Measurements from ENCODE around the gene UPP1. TPM values are rescaled to one million over a fixed set of nuclear protein-coding genes. Genes with fewer than 3 reads are reported as not detected.

UPP1 gene
- total RNA-seq = 25.7 to 51.1 TPM (median 48.5 TPM) in 3 replicates
- long read RNA-seq, transcript UPP1-202 (6 exons, 955 nt) = minor isoform, 16 of 71 reads
- long read RNA-seq, transcript UPP1-212 (3 exons, 2,782 nt) = minor isoform, 5 of 71 reads
- long read RNA-seq, transcript UPP1-203 (9 exons, 1,375 nt) = major isoform, 18 of 71 reads
- long read RNA-seq, partial matches to known transcripts = 5 of 71 reads
- long read RNA-seq, other reads (novel, unspliced or antisense) = 26 of 71 reads

DNA sequence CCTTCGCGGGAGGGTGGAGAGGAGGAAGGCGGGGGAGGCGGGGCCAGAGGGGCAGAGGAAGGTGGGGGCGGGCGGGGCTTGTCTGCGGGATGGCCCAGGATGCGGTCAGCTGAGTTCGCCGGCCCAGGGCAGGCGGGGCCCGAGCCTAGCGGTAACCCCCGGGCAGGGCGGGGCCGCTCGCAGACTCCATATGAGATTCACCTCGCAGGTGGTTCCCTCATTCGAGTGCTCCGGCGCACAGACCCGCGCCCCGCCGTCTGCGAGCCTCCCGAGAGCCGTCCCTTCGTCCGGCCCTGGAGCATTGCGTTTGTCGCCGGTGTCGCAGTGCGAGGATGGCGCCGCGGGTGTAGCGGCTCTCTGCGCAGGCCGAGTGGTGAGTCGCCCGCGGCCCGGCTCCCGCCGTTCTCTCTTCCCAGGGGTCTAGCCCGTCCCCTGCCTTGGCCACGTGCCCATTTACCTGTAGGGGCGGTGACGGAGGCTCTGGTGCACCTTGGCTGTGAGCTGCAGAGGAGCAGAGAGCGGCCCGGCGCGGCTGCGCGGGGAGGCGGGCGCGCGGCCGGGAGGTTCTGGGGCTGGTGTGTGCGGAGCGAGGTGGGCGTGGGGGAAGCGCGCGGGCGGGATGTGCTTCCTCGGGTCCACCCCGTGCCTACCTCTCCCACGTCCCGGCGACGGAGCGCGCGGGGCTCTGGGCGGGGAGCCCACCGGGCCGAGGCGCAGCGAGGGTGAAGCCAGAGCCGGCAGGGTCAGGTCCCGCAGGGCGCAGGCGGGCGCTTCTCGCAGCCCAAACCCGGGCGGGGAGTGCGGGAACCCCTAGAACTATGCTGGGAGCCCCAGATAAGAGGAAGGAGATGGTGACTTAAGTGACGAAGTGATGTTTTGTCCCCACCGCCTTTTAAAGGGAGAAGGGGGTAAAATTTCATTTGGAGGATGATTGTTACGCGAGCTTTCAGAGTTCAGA lies at the start of gene UPP1:
Gene UPP1 (plus strand): TSS at position 220 of the 958 bp plus-strand sequence. CDS start 5,519 bp downstream, outside the sequence.
- DNase-seq (ENCODE audit: low spot score) = no peak

DNA sequence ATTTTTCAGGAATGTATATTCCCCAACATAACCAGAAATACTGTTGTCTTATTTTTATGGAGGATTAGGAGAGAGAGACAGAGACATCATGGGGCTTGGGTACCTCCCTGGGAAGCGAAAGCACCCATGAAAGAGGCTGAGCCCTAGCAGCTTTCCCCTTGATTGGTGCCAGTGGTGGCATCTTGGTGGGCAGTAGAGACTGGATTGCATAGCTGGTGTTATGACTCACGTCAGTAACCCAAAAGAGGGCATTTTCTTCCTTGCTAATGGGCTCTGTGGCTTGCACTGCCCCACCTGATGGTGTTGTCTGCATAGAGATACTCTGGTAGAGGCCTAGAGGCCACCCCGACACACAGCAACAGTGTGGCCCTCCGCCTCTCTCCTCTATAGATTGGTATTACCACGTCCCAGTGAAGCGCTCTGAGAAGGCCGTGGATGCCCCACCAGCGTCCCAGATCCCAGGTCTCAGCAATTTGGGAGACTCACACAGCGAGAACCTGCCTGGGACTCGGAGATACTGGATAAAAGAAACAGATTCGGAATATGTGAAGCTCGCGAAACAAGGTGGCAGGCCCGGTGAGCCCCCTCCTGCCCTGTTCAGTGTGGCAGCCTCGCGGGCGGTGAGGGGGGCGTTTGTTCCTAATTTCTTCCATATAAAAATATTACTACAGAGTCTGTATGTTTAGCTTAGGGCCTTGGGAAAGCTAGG lies 48.0 kb upstream of the UPP1 start:
- TF ChIP-seq, protein P1, sequence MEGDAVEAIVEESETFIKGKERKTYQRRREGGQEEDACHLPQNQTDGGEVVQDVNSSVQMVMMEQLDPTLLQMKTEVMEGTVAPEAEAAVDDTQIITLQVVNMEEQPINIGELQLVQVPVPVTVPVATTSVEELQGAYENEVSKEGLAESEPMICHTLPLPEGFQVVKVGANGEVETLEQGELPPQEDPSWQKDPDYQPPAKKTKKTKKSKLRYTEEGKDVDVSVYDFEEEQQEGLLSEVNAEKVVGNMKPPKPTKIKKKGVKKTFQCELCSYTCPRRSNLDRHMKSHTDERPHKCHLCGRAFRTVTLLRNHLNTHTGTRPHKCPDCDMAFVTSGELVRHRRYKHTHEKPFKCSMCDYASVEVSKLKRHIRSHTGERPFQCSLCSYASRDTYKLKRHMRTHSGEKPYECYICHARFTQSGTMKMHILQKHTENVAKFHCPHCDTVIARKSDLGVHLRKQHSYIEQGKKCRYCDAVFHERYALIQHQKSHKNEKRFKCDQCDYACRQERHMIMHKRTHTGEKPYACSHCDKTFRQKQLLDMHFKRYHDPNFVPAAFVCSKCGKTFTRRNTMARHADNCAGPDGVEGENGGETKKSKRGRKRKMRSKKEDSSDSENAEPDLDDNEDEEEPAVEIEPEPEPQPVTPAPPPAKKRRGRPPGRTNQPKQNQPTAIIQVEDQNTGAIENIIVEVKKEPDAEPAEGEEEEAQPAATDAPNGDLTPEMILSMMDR (IDR thresholded peaks at IDR 0.05) = no peak
- H3K27ac Mint-ChIP-seq (ENCODE audit: unreplicated experiment) = no peak overlapping the region
- peaks cover 13% of the 10 kb centered on the region for H3K4me1 Mint-ChIP-seq (ENCODE audit: low read depth)

More for the DNA sequence above, at the start of gene UPP1:
- H3K36me3 Mint-ChIP-seq (ENCODE audit: low read depth) = peaks cover 8% of the 10 kb centered on the region
- H3K27ac Mint-ChIP-seq (ENCODE audit: unreplicated experiment) = peak within 1 kb of the TSS; percentile 98
- peaks cover 86% of the 10 kb centered on the region for H3K4me1 Mint-ChIP-seq (ENCODE audit: low read depth)
- H3K4me3 Mint-ChIP-seq (ENCODE audit: unreplicated experiment) = peak within 1 kb of the TSS; percentile 84
- H3K27me3 Mint-ChIP-seq (ENCODE audit: low read depth) = no peaks in the 10 kb centered on the region
- TF ChIP-seq, protein P1 (IDR thresholded peaks at IDR 0.05) = no peak
- H3K9me3 Mint-ChIP-seq (ENCODE audit: low read depth) = peaks cover 2% of the 10 kb centered on the region

DNA sequence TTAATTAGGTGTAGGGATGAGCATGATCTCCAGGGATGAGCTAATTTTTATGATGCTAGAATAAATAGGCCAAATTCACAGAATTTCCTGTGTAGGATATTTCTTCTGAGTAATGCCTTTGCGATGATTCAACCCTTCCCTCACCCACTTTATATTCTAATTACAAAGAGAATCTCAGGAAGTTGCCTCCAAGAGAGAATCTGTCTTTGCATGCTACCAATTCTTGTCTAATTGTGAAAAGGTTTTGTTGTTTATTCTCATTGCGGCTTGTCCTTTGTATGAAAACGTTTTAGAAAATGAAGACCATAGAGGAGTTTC lies 47.5 kb upstream of the UPP1 start:
- TF ChIP-seq, protein P1 (IDR thresholded peaks at IDR 0.05) = no peak
- DNase-seq (ENCODE audit: low spot score) = no peak
- Mint-ChIP-seq H3K36me3 (ENCODE audit: low read depth) (no peaks in the 10 kb centered on the region), H3K4me3 (ENCODE audit: unreplicated experiment) (no peak overlapping the region), H3K27ac (ENCODE audit: unreplicated experiment) (no peak overlapping the region), H3K4me1 (ENCODE audit: low read depth) (peaks cover 11% of the 10 kb centered on the region), H3K9me3 (ENCODE audit: low read depth) (no peaks in the 10 kb centered on the region), H3K27me3 (ENCODE audit: low read depth) (peaks cover 16% of the 10 kb centered on the region)

More for the DNA sequence above, 48.0 kb upstream of the UPP1 start:
- no peaks in the 10 kb centered on the region for H3K9me3 Mint-ChIP-seq (ENCODE audit: low read depth)
- H3K27me3 Mint-ChIP-seq (ENCODE audit: low read depth) = peaks cover 18% of the 10 kb centered on the region
- no peaks in the 10 kb centered on the region for H3K36me3 Mint-ChIP-seq (ENCODE audit: low read depth)
- no peak for DNase-seq (ENCODE audit: low spot score)
- H3K4me3 Mint-ChIP-seq (ENCODE audit: unreplicated experiment) = no peak overlapping the region

DNA sequence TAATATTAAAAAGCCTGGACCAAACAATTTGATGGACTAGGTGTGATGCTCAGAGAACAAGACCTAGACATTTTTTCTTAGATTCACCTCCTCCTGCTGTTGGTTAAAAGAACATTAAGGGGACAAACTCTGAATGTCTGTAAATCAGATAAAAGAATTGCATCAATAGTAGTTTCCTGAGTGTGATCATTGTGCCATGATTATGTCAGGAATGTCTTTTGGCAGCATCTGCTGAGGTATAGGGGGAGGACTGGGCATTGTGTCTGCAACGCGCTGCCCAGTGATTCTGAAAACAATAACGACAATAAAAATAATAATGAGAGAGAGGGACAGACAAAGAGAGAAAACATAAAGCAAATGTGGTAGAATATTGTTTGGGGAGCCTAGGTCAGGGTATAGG lies 46.8 kb upstream of the UPP1 start:
- DNase-seq (ENCODE audit: low spot score) = no peak
- H3K27ac Mint-ChIP-seq (ENCODE audit: unreplicated experiment) = no peak overlapping the region
- peaks cover 10% of the 10 kb centered on the region for H3K27me3 Mint-ChIP-seq (ENCODE audit: low read depth)
- H3K36me3 Mint-ChIP-seq (ENCODE audit: low read depth) = no peaks in the 10 kb centered on the region
- no peak overlapping the region for H3K4me3 Mint-ChIP-seq (ENCODE audit: unreplicated experiment)
- TF ChIP-seq, protein P1 (IDR thresholded peaks at IDR 0.05) = no peak
- no peaks in the 10 kb centered on the region for H3K9me3 Mint-ChIP-seq (ENCODE audit: low read depth)
- H3K4me1 Mint-ChIP-seq (ENCODE audit: low read depth) = peaks cover 11% of the 10 kb centered on the region

DNA sequence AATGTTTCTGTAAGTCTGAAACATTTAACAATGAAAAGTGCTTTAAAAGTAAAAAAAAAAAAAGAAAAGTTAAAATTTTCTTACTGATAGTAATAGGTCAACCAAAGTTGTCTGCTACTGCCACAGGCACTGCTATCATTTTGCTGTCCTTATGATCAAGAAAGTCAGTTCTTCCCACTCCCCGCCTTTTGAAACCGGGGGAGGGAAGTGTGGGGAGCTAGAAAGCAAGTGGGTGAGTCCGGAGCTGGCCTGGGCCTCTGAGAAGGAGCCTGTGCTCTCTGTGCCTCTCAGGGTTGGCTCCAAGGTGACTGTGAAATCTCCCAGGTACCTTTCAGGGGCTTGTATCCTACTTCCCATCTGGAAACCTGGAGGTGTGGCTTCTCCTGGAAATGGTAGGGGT lies 46.4 kb upstream of the UPP1 start:
- TF ChIP-seq, protein P1 (IDR thresholded peaks at IDR 0.05) = no peak
- Mint-ChIP-seq H3K27ac (ENCODE audit: unreplicated experiment) (no peak overlapping the region), H3K4me3 (ENCODE audit: unreplicated experiment) (no peak overlapping the region), H3K36me3 (ENCODE audit: low read depth) (no peaks in the 10 kb centered on the region), H3K9me3 (ENCODE audit: low read depth) (no peaks in the 10 kb centered on the region), H3K27me3 (ENCODE audit: low read depth) (peaks cover 7% of the 10 kb centered on the region), H3K4me1 (ENCODE audit: low read depth) (peaks cover 11% of the 10 kb centered on the region)
- DNase-seq (ENCODE audit: low spot score) = no peak
